SK-N-SH treated with all-trans-retinoic acid at 6 μM for 48 hours (cell line): ENCODE data around the gene MRPL42.

Experiments used
- BACH2 ChIP-seq: fragments of 250-450 bp; sonication (Bioruptor Pico); IDR thresholded peaks from 2 replicates; pipeline ENCODE4 v1.9.0; 2021; ENCODE audit warnings: mild to moderate bottlenecking, borderline replicate concordance
- CREB5 ChIP-seq: fragments of 250-450 bp; sonication (Bioruptor Pico); IDR thresholded peaks from 2 replicates; pipeline ENCODE4 v1.5.1; 2020; ENCODE audit warnings: low read depth, mild to moderate bottlenecking, moderate library complexity
- CSDC2 ChIP-seq: fragments of 250-450 bp; sonication (Bioruptor Pico); IDR thresholded peaks from 2 replicates; pipeline ENCODE4 v1.5.0; 2020; ENCODE audit warnings: mild to moderate bottlenecking, moderate library complexity
- ISL1 ChIP-seq: fragments of 250-450 bp; sonication (Bioruptor Pico); IDR thresholded peaks from 2 replicates; pipeline ENCODE4 v2.1.2; 2022; ENCODE audit warnings: mild to moderate bottlenecking, moderate library complexity
- OSR1 ChIP-seq: fragments of 250-450 bp; sonication (Bioruptor Pico); IDR thresholded peaks from 2 replicates; pipeline ENCODE4 v1.8.0; 2022; ENCODE audit warnings: moderate library complexity, mild to moderate bottlenecking, inconsistent platforms
- POU6F1 ChIP-seq: fragments of 250-450 bp; sonication (Bioruptor Pico); IDR thresholded peaks from 2 replicates; pipeline ENCODE4 v1.8.0; 2021; ENCODE audit warnings: low read depth, mild to moderate bottlenecking, moderate library complexity, borderline replicate concordance
- PPARA ChIP-seq: fragments of 250-450 bp; sonication (Bioruptor Pico); IDR thresholded peaks from 2 replicates; pipeline ENCODE4 v1.5.0; 2020; ENCODE audit warnings: mild to moderate bottlenecking, borderline replicate concordance
- TSHZ2 ChIP-seq: fragments of 250-450 bp; sonication (Bioruptor Pico); IDR thresholded peaks from 2 replicates; pipeline ENCODE4 v1.5.0; 2020; ENCODE audit warnings: mild to moderate bottlenecking, moderate library complexity
- ZC3H10 ChIP-seq: fragments of 250-450 bp; sonication (Bioruptor Pico); IDR thresholded peaks from 2 replicates; pipeline ENCODE4 v1.5.1; 2021; ENCODE audit warnings: mild to moderate bottlenecking, moderate library complexity
- ZFP3 ChIP-seq: fragments of 250-450 bp; sonication (Bioruptor Pico); IDR thresholded peaks from 2 replicates; pipeline ENCODE4 v1.5.0; 2020; ENCODE audit warnings: mild to moderate bottlenecking, moderate library complexity
- ZFP30 ChIP-seq: fragments of 450-650 bp; formaldehyde crosslinking; IDR thresholded peaks from 2 replicates; pipeline ENCODE4 v1.5.0; 2022; ENCODE audit warnings: mild to moderate bottlenecking, moderate library complexity
- ZNF565 ChIP-seq: fragments of 450-650 bp; formaldehyde crosslinking; conservative IDR thresholded peaks from 2 replicates; pipeline ENCODE4 v1.5.0; 2020; ENCODE audit warnings: low read depth, mild to moderate bottlenecking, moderate library complexity
- ZNF70 ChIP-seq: fragments of 450-650 bp; formaldehyde crosslinking; IDR thresholded peaks from 2 replicates; pipeline ENCODE4 v1.5.0; 2020; ENCODE audit warnings: mild to moderate bottlenecking, moderate library complexity
- ZNF8 ChIP-seq: fragments of 450-650 bp; formaldehyde crosslinking; IDR thresholded peaks from 2 replicates; pipeline ENCODE4 v1.5.0; 2020; ENCODE audit warnings: mild to moderate bottlenecking, moderate library complexity

GRCh38 chr12:93536111-93536765 is 68.9 kb downstream of the MRPL42 start:
- TF ChIP-seq BACH2: no peak
- no peak for TF ChIP-seq TSHZ2 (CRISPR knock-in tag)
- no peak for TF ChIP-seq CSDC2 (CRISPR knock-in tag)
- TF ChIP-seq ZFP3 (CRISPR knock-in tag): no peak
- no peak for TF ChIP-seq OSR1 (CRISPR knock-in tag)
- no peak for TF ChIP-seq POU6F1 (CRISPR knock-in tag)
- TF ChIP-seq CREB5 (CRISPR knock-in tag): no peak
- no peak for TF ChIP-seq ZNF8 (CRISPR knock-in tag)
- no peak for TF ChIP-seq ISL1 (CRISPR knock-in tag)
- no peak for TF ChIP-seq ZFP30
- TF ChIP-seq PPARA: no peak
- TF ChIP-seq ZNF70: no peak
- no peak for TF ChIP-seq ZC3H10 (CRISPR knock-in tag)
- TF ChIP-seq ZNF565 (CRISPR knock-in tag): no peak
